ENCODE measurements around the gene CAMK1D.

- TF ChIP-seq CTCF (IDR thresholded peaks at IDR 0.05) (no peak), POLR2A (IDR thresholded peaks at IDR 0.05) (no peak), POLR2AphosphoS5 (IDR thresholded peaks at IDR 0.05) (peak in 1 of 3 donors; percentile 62)
Measured at GRCh38 chr10:12605580-12606405, 256.4 kb downstream of the CAMK1D start.

All from breast epithelium (tissue), 3 donors.